GM21825 (cell line): ENCODE data around the gene DNAH3.
A peak's percentile ranks its signal among the peaks of the same experiment; 100 is the strongest.
"Not testable (repeated sequence)": the region's sequence is repeated elsewhere in the genome, so short reads cannot be mapped to it uniquely, and the experiment has no call there.

Source experiments
- ATAC-seq: cut with Tn5 transposase; IDR thresholded peaks from one replicate; pipeline ENCODE4 v1.9.1; 2021; ENCODE audit warnings: mild to moderate bottlenecking, moderate library complexity; ENCODE audit not compliant: unreplicated experiment

DNAH3 gene

GRCh38 chr16:21167929-21168602 lies 17.4 kb upstream of the DNAH3 start:
- ATAC-seq, result no peak

- no peak for ATAC-seq
Measured at GRCh38 chr16:21167360-21167759, 16.7 kb upstream of the DNAH3 start.

- ATAC-seq, result no peak
Measured at GRCh38 chr16:21166561-21166961, 15.9 kb upstream of the DNAH3 start.

GRCh38 chr16:21164521-21165168 lies 14.0 kb upstream of the DNAH3 start:
- ATAC-seq, result no peak

- ATAC-seq, result no peak
Measured at GRCh38 chr16:21163576-21163975, 12.9 kb upstream of the DNAH3 start.

- no peak for ATAC-seq
Measured at GRCh38 chr16:21162661-21163151, 12.1 kb upstream of the DNAH3 start.

GRCh38 chr16:21161211-21161610 lies 10.6 kb upstream of the DNAH3 start:
- ATAC-seq, result no peak

- ATAC-seq, result no peak
Measured at GRCh38 chr16:21160276-21160675, 9.6 kb upstream of the DNAH3 start.

GRCh38 chr16:21159281-21159951 lies 8.8 kb upstream of the DNAH3 start:
- ATAC-seq, result no peak

GRCh38 chr16:21158208-21159110 lies 7.8 kb upstream of the DNAH3 start, which contains the start of gene LDAF1:
TSS of gene LDAF1 (plus strand) at chr16:21158674. CDS start at chr16:21161183, 2,509 bp downstream.
- peak; percentile 88 for ATAC-seq

GRCh38 chr16:21157632-21158031 lies 7.0 kb upstream of the DNAH3 start:
- ATAC-seq, result no peak

GRCh38 chr16:21156767-21157467 lies 6.3 kb upstream of the DNAH3 start:
- no peak for ATAC-seq

GRCh38 chr16:21156011-21156410 lies 5.4 kb upstream of the DNAH3 start:
- not testable (repeated sequence) for ATAC-seq

GRCh38 chr16:21153124-21153729 lies 2.6 kb upstream of the DNAH3 start:
- not testable (repeated sequence) for ATAC-seq

GRCh38 chr16:21152160-21153030 lies 1.7 kb upstream of the DNAH3 start:
- not testable (repeated sequence) for ATAC-seq

- ATAC-seq, result no peak
Measured at GRCh38 chr16:21145738-21146137, 4.9 kb downstream of the DNAH3 start.

- no peak for ATAC-seq
Measured at GRCh38 chr16:21134053-21134452, 16.6 kb downstream of the DNAH3 start.

- no peak for ATAC-seq
Measured at GRCh38 chr16:21130811-21131210, 19.8 kb downstream of the DNAH3 start.

- no peak for ATAC-seq
Measured at GRCh38 chr16:21128991-21129390, 21.7 kb downstream of the DNAH3 start.
